C1 segment of cervical spinal cord (tissue), 14 donors: ENCODE data around the gene MSL3B.

Experiments used
- DNase-seq, 14 donors: peaks; one replicate each; lab custom pipeline; 2025; lab: John Stamatoyannopoulos, UW

MSL3B gene

DNA sequence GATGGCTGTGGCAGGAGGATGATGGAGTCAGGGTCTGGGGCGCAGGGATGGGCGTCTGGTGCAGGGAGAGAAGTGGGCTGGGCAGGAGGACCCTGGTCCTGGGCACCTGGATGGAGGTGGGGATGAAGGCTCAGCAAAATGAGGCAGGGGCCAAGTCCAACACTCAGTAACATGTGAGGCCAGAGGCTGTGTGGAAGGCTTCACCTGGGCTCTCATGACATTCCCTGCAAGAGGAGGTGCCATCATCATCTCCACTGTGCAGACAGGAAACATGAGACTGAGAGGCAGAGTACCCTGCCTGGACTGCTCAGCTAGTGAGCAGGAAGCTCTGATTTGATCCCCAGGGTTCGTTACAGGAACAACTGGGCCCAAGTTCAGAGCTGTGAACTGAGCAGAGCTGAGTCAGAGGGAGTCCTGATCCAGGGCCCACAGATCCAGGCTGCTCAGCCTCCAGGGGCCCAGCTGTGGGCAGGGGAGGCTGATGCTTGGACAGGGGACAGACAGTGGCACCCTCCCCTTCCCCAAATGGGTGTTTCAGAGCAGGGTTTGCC lies 50.8 kb downstream of the MSL3B start:
- DNase-seq, result no peak

DNA sequence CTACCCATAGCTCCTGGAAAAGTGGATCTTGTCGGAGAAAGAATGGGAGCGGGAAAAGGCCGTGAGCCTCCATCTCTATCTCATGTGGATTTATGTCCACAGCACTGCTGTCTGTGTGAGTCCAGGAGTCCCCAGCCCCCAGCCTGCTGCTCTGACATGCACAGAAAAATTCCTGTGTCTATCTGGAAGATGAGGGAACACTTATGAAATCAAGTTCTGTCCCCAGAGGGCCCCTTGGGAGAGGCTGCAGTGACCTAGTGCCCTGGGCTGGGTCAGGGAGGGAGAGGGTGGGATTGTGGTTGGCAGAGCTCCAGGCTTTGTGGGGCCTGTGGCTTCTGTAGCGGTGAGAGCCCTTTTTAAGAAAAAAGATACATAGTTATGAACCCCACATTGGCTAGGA lies 51.4 kb downstream of the MSL3B start:
- no peak for DNase-seq

DNA sequence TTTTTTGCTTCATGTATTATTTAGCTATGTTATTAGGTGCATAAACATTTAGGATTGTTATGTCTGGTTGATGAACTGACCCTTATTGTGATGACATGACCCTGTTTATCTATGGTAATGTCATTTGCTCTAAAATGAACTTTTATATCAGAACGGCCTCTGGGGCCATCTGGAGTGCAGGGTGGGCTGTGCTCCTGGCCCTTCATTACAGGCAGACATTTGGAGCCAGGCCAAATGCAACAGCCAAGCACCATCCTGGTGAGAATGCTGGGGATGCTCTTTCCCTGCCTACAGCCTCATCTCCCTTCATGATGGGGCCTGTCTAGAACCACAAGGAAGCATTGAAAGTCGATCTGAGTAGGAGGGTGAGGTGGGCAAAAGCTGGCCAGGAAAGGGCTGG lies 51.9 kb downstream of the MSL3B start:
- no peak for DNase-seq

DNA sequence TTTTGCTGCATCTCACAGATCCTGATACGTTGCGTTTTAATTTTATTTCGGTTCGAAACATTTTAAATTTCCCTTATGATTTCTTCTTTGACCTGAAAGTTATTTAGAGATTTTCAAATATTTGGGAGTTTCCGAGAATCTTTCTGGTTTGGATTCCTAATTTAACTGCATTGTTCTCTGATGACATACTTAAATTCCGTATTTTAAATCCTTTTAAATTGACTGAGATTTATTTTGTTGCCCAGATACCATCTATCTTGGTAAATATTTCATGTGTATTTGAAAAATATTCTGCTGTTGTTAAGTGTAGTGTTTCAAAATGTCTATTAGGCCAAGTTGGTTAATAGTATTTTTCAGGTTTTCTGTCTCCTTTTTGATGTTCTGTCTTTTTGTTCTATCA lies 52.3 kb downstream of the MSL3B start:
- no peak for DNase-seq
